Fibroblast of lung (primary cell): ENCODE data around the gene PGAM1.

Experiments
- EZH2 ChIP-seq: IDR thresholded peaks from 2 replicates; pipeline ENCODE4 v1.5.1; 2012; ENCODE audit warnings: low read length, control low read depth, mild to moderate bottlenecking; ENCODE audit errors: missing control alignments
- TF ChIP-seq, protein P1 (sequence below), 2 donors: IDR thresholded peaks in 1 of 2; conservative IDR thresholded peaks in 1 of 2; 1 replicate in 1 of 2; 2 replicates in 1 of 2; pipeline ENCODE4 v1.5.1; 2011 to 2012; ENCODE audit warnings: low read length in 2 of 2, control low read depth in 1 of 2, inconsistent platforms in 1 of 2, low read depth in 1 of 2, mild to moderate bottlenecking in 1 of 2

DNA sequence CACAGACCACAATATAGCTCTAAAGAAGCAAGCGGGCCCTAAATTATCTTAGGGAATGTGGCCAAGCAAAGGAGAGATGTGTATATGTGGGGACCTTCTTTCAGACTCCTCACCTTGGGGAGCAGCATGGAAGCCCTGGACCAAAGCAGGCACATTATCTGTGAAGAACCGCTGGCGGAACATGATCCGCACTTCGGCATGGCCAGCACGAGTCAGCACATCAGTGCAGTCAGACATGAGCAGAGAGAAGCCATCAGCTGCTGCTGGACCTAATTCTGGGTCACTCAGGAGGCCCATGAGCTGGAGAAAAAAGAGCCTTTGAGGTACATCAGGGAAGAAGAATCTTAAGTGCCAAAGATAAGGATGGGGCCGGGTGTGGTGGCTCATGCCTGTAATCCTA is 33.9 kb downstream of the PGAM1 start:
- TF ChIP-seq, protein P1, sequence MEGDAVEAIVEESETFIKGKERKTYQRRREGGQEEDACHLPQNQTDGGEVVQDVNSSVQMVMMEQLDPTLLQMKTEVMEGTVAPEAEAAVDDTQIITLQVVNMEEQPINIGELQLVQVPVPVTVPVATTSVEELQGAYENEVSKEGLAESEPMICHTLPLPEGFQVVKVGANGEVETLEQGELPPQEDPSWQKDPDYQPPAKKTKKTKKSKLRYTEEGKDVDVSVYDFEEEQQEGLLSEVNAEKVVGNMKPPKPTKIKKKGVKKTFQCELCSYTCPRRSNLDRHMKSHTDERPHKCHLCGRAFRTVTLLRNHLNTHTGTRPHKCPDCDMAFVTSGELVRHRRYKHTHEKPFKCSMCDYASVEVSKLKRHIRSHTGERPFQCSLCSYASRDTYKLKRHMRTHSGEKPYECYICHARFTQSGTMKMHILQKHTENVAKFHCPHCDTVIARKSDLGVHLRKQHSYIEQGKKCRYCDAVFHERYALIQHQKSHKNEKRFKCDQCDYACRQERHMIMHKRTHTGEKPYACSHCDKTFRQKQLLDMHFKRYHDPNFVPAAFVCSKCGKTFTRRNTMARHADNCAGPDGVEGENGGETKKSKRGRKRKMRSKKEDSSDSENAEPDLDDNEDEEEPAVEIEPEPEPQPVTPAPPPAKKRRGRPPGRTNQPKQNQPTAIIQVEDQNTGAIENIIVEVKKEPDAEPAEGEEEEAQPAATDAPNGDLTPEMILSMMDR (conservative IDR thresholded peaks at IDR 0.05 in 1 of 2, IDR thresholded peaks at IDR 0.05 in 1 of 2; ENCODE audit: low read depth in 1 of 2, low read length in 2 of 2), result no peak
- no peak for TF ChIP-seq EZH2
